Peyer's patch (tissue), 4 donors: Measurements from ENCODE around the gene SLC6A9.

ENCODE experiments used
- CTCF ChIP-seq, 6 experiments: fragments of 450-650 bp in 4 of 6; fragments of 200-600 bp in 2 of 6; sonication (generic) in 1 of 6; IDR thresholded peaks; one replicate each; pipeline ENCODE4 v1.5.1; 2017 to 2019; ENCODE audit warnings: antibody characterized with exemption in 6 of 6, mild to moderate bottlenecking in 3 of 6, moderate library complexity in 1 of 6
- POLR2A ChIP-seq, 2 donors: fragments of 450-650 bp; IDR thresholded peaks; one replicate each; pipeline ENCODE4 v1.5.1; 2017; ENCODE audit warnings: antibody characterized with exemption in 2 of 2, mild to moderate bottlenecking in 2 of 2, moderate library complexity in 2 of 2

- TF ChIP-seq POLR2A (IDR thresholded peaks at IDR 0.05) (no peak), CTCF (IDR thresholded peaks at IDR 0.05) (no peak)
Measured at GRCh38 chr1:43954036-43954435, 77.2 kb downstream of the SLC6A9 start.
